IMR-90 (cell line): ENCODE results near the gene ACOX3. TPM values are rescaled to one million over a fixed set of nuclear protein-coding genes. Genes with fewer than 3 reads are reported as not detected.

Source experiments
- ATAC-seq: fragments of 200-7000 bp; cut with Tn5 transposase; 2 replicates; pipeline ENCODE4 v1.9.1; 2020; ENCODE audit warnings: low read depth, mild to moderate bottlenecking, moderate library complexity
- BruUV-seq: library from RNA; stranded (reverse); fragments of 400-500 nt; replicated peaks from 2 replicates; lab custom pipeline; 2021; lab: Mats Ljungman, UMichigan
- CTCF ChIA-PET: fragments of 300-600 bp; formaldehyde crosslinking; extraction: SDS; loops from one replicate; lab custom pipeline; 2021; ENCODE audit warnings: antibody characterized with exemption; lab: Yijun Ruan, JAX
- POLR2A ChIA-PET: fragments of 300-600 bp; sonication (Branson Sonifier 250); formaldehyde crosslinking; loops from one replicate; lab custom pipeline; 2022; ENCODE audit warnings: antibody characterized with exemption; ENCODE audit not compliant: unreplicated experiment; lab: Charles Lee
- DNase-seq: peaks from one replicate; pipeline ENCODE4 v3.0.0; 2013
- H2AFZ ChIP-seq: replicated peaks from 2 replicates; pipeline ENCODE3; 2013; ENCODE audit warnings: low read length, mild to moderate bottlenecking; ENCODE audit not compliant: poor library complexity
- H2AK5ac ChIP-seq: 2 replicates; pipeline ENCODE4 v1.6.1; 2013; ENCODE audit warnings: low read depth, low read length, inconsistent platforms
- H2AK9ac ChIP-seq: replicated peaks from 2 replicates; pipeline ENCODE3; 2013; ENCODE audit warnings: mild to moderate bottlenecking, low read depth, low read length, moderate library complexity; ENCODE audit not compliant: poor library complexity
- H2BK120ac ChIP-seq: 2 replicates; pipeline ENCODE4 v1.6.1; 2013; ENCODE audit warnings: low read depth, low read length, inconsistent platforms
- H2BK15ac ChIP-seq: 3 replicates; pipeline ENCODE4 v1.6.1; 2013; ENCODE audit warnings: low read depth, low read length, inconsistent platforms
- H2BK20ac ChIP-seq: 2 replicates; pipeline ENCODE4 v1.6.1; 2013; ENCODE audit warnings: low read depth, mild to moderate bottlenecking, inconsistent platforms, low read length, moderate library complexity
- H2BK5ac ChIP-seq: 2 replicates; pipeline ENCODE4 v1.6.1; 2013; ENCODE audit warnings: mild to moderate bottlenecking, low read depth, low read length, inconsistent platforms; ENCODE audit not compliant: poor library complexity, severe bottlenecking
- H3K14ac ChIP-seq: replicated peaks from 2 replicates; pipeline ENCODE4 v1.6.1; 2013; ENCODE audit warnings: low read depth, low read length, inconsistent platforms
- H3K18ac ChIP-seq: 2 replicates; pipeline ENCODE4 v1.6.1; 2013; ENCODE audit warnings: low read depth, low read length, control low read depth
- H3K23ac ChIP-seq: 2 replicates; pipeline ENCODE4 v1.6.1; 2013; ENCODE audit warnings: low read depth, low read length, inconsistent platforms
- H3K27ac ChIP-seq: 2 replicates; pipeline ENCODE4 v1.5.1; 2013; ENCODE audit warnings: mild to moderate bottlenecking, control low read depth, low read length; ENCODE audit not compliant: insufficient read depth
- H3K27me3 ChIP-seq: 2 replicates; pipeline ENCODE4 v1.6.1; 2013; ENCODE audit warnings: low read length; ENCODE audit not compliant: control insufficient read depth, insufficient read depth
- H3K36me3 ChIP-seq: 2 replicates; pipeline ENCODE4 v1.6.1; 2013; ENCODE audit warnings: low read length, mixed read lengths; ENCODE audit not compliant: control insufficient read depth, insufficient read depth
- H3K4ac ChIP-seq: 2 replicates; pipeline ENCODE4 v1.6.1; 2013; ENCODE audit warnings: low read depth, low read length, inconsistent platforms
- H3K4me1 ChIP-seq: 2 replicates; pipeline ENCODE4 v1.6.1; 2013; ENCODE audit warnings: low read length, mixed read lengths; ENCODE audit not compliant: control insufficient read depth, insufficient read depth
- H3K4me2 ChIP-seq: 2 replicates; pipeline ENCODE4 v1.6.1; 2013; ENCODE audit warnings: low read depth, mild to moderate bottlenecking, control low read depth, low read length, moderate library complexity
- H3K4me3 ChIP-seq: 2 replicates; pipeline ENCODE4 v1.5.1; 2013; ENCODE audit warnings: low read depth, mild to moderate bottlenecking, control low read depth, low read length, moderate library complexity; ENCODE audit not compliant: insufficient read depth
- H3K56ac ChIP-seq: 2 replicates; pipeline ENCODE4 v1.6.1; 2013; ENCODE audit warnings: low read length, inconsistent platforms; ENCODE audit not compliant: insufficient read depth; ENCODE audit errors: extremely low read depth
- H3K79me1 ChIP-seq, 2 experiments: 2 replicates each; pipeline ENCODE4 v1.6.1; 2013; ENCODE audit warnings: low read length in 2 of 2, inconsistent platforms in 1 of 2, low read depth in 1 of 2
- H3K9ac ChIP-seq: 2 replicates; pipeline ENCODE4 v1.6.1; 2013; ENCODE audit warnings: low read depth, low read length, control low read depth
- H3K9me1 ChIP-seq: 2 replicates; pipeline ENCODE4 v1.6.1; 2013; ENCODE audit warnings: low read length, inconsistent platforms; ENCODE audit not compliant: insufficient read depth
- H3K9me3 ChIP-seq: 2 replicates; pipeline ENCODE4 v1.6.1; 2013; ENCODE audit warnings: low read length; ENCODE audit not compliant: control insufficient read depth, insufficient read depth
- H4K20me1 ChIP-seq: 2 replicates; pipeline ENCODE4 v1.6.1; 2013; ENCODE audit warnings: low read length, inconsistent platforms; ENCODE audit not compliant: insufficient read depth
- H4K5ac ChIP-seq: 2 replicates; pipeline ENCODE4 v1.6.1; 2013; ENCODE audit warnings: mild to moderate bottlenecking, low read depth, low read length, control low read depth
- H4K8ac ChIP-seq, 2 experiments: 2 replicates each; pipeline ENCODE4 v1.6.1; 2013; ENCODE audit warnings: low read depth in 2 of 2, low read length in 2 of 2, control low read depth in 1 of 2, inconsistent platforms in 1 of 2
- H4K91ac ChIP-seq: 2 replicates; pipeline ENCODE4 v1.6.1; 2013; ENCODE audit warnings: low read depth, low read length, inconsistent platforms; ENCODE audit not compliant: insufficient read depth
- BHLHE40 ChIP-seq: fragments of 150-350 bp; IDR thresholded peaks from 2 replicates; pipeline ENCODE4 v1.6.1; 2016; ENCODE audit warnings: mild to moderate bottlenecking, low read depth, low read length
- CEBPB ChIP-seq: IDR thresholded peaks from 2 replicates; pipeline ENCODE4 v1.6.1; 2012; ENCODE audit warnings: low read depth, low read length, improper control_type of control experiment
- CHD1 ChIP-seq: IDR thresholded peaks from 2 replicates; pipeline ENCODE4 v1.6.1; 2012; ENCODE audit warnings: low read depth, low read length, improper control_type of control experiment
- FOS ChIP-seq: fragments of 150-350 bp; IDR thresholded peaks from 2 replicates; pipeline ENCODE4 v1.6.1; 2016; ENCODE audit warnings: low read depth, low read length
- MAFK ChIP-seq: IDR thresholded peaks from 2 replicates; pipeline ENCODE4 v1.6.1; 2012; ENCODE audit warnings: low read depth, low read length, improper control_type of control experiment
- MAZ ChIP-seq: IDR thresholded peaks from 2 replicates; pipeline ENCODE4 v1.6.1; 2012; ENCODE audit warnings: low read depth, mild to moderate bottlenecking, low read length, improper control_type of control experiment, moderate library complexity, borderline replicate concordance
- MXI1 ChIP-seq: IDR thresholded peaks from 2 replicates; pipeline ENCODE4 v1.6.1; 2012; ENCODE audit warnings: low read depth, mild to moderate bottlenecking, low read length, moderate library complexity, borderline replicate concordance
- NFE2L2 ChIP-seq: fragments of 150-350 bp; IDR thresholded peaks from 2 replicates; pipeline ENCODE4 v1.6.1; 2016; ENCODE audit warnings: low read depth, mild to moderate bottlenecking, low read length
- POLR2A ChIP-seq: IDR thresholded peaks from 2 replicates; pipeline ENCODE4 v1.6.1; 2012; ENCODE audit warnings: mild to moderate bottlenecking, low read depth, low read length
- RAD21 ChIP-seq: IDR thresholded peaks from 2 replicates; pipeline ENCODE4 v1.6.1; 2012; ENCODE audit warnings: low read length, improper control_type of control experiment
- RCOR1 ChIP-seq: IDR thresholded peaks from 2 replicates; pipeline ENCODE4 v1.6.1; 2012; ENCODE audit warnings: mild to moderate bottlenecking, low read length, improper control_type of control experiment; ENCODE audit not compliant: insufficient replicate concordance
- RFX5 ChIP-seq: IDR thresholded peaks from 2 replicates; pipeline ENCODE4 v1.8.0; 2012; ENCODE audit warnings: low read depth, mild to moderate bottlenecking, low read length, moderate library complexity
- SMC3 ChIP-seq: fragments of 150-350 bp; IDR thresholded peaks from 2 replicates; pipeline ENCODE4 v1.6.1; 2016; ENCODE audit warnings: low read depth, mild to moderate bottlenecking, antibody characterized with exemption, low read length, moderate library complexity
- WGBS, 2 experiments: methylation state at CpG; one replicate each; pipeline versions ENCODE4 v1.1.5 to v1.1.7; 2013; ENCODE audit warnings: missing lambda C conversion rate in 2 of 2; ENCODE audit not compliant: insufficient read length in 1 of 2; ENCODE audit errors: extremely low coverage in 2 of 2; 5-methylcytosine and 5-hydroxymethylcytosine counted together
- dilution Hi-C: fragments of 300-500 bp; cut with HindIII; formaldehyde crosslinking; loops from one replicate; pipeline ENCODE4 v1.14.3; 2018; ENCODE audit warnings: low sequenced_read_pairs; ENCODE audit not compliant: unreplicated experiment
- in situ Hi-C: fragments of 300-500 bp; cut with MboI; formaldehyde crosslinking; loops from 3 replicates; pipeline ENCODE4 v1.14.3; 2019; ENCODE audit warnings: low sequenced_read_pairs, inconsistent platforms, mixed read lengths
- intact Hi-C: fragments of 100-400 bp; cut with micrococcal nuclease; formaldehyde crosslinking; loops from 2 replicates; pipeline ENCODE4 v1.10.0; 2022
- polyA plus RNA-seq, 3 experiments: library from polyadenylated mRNA; depleted of rRNA; stranded (reverse); fragments of >200 nt; gene quantifications; 2 replicates each; pipeline ENCODE4 v1.2.3, GENCODE V29; 2012; ENCODE audit warnings: low replicate concordance in 1 of 3
- total RNA-seq: library from RNA; depleted of rRNA; stranded (reverse); fragments of >200 nt; gene quantifications from 2 replicates; pipeline ENCODE4 v1.2.3, GENCODE V29; 2012
- TF ChIP-seq, protein P1 (sequence below): conservative IDR thresholded peaks from 2 replicates; pipeline ENCODE4 v1.5.1; 2012; ENCODE audit warnings: mild to moderate bottlenecking, low read depth, low read length, improper control_type of control experiment
- TF ChIP-seq, protein P2 (sequence below): fragments of 150-350 bp; IDR thresholded peaks from 2 replicates; pipeline ENCODE4 v1.6.1; 2017; ENCODE audit warnings: mild to moderate bottlenecking, antibody characterized with exemption, low read length, low read depth
- TF ChIP-seq, protein P3 (sequence below): fragments of 150-350 bp; IDR thresholded peaks from 2 replicates; pipeline ENCODE4 v1.6.1; 2016; ENCODE audit warnings: low read depth, mild to moderate bottlenecking, low read length, moderate library complexity, borderline replicate concordance

Gene ACOX3
- total and polyA plus RNA-seq, 2 of the 4 experiments (the other 2 are of a cell fraction) = 15.2 to 25.8 TPM

DNA sequence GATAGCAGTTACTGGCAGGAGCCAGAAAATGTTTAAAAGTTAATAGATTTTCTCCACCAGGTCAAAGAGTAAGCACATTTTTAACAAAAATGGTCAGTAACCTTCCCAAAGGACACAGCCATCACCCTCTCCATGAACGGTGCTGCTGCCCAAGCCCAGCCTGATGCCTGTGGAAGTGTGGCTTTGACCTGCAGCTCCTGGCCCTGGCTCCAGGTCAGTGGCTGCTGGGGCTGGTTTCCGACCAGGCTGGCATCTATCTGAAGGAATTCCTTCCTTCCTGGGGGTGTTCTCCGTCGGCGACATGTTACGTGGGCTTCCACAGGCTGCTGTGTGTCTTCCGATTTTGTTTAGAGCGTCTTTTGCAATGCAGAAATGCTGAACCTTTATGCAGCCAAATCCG is 61.7 kb downstream of the ACOX3 start:
- CTCF ChIA-PET = no interaction called here
- Histone ChIP-seq H3K56ac (no peak overlapping the region), H2BK20ac (no peak overlapping the region), H4K20me1 (peaks cover 6% of the 10 kb centered on the region; the same call in 1 of the 2 replicates), H2AK9ac (no peak overlapping the region), H3K79me1 (no peaks in the 10 kb centered on the region), H2BK15ac (no peak overlapping the region), H3K9ac (no peak overlapping the region), H3K27me3 (no peaks in the 10 kb centered on the region), H3K9me3 (no peaks in the 10 kb centered on the region), H2AFZ (no peak overlapping the region), H4K91ac (no peak overlapping the region), H2BK5ac (no peak overlapping the region), H2AK5ac (no peak overlapping the region), H3K27ac (no peak overlapping the region), H3K4me2 (no peak overlapping the region), H3K9me1 (peaks cover 4% of the 10 kb centered on the region; the same call in 1 of the 2 replicates), H3K4me3 (no peak overlapping the region), H4K5ac (no peak overlapping the region), H3K18ac (no peak overlapping the region), H3K36me3 (peaks cover 22% of the 10 kb centered on the region), H2BK120ac (no peak overlapping the region), H3K23ac (no peak overlapping the region), H4K8ac (no peak overlapping the region), H3K14ac (no peak overlapping the region), H3K4ac (no peak overlapping the region), H3K4me1 (peaks cover under 1% of the 10 kb centered on the region; the same call in 1 of the 2 replicates)
- DNase-seq (no peak), ATAC-seq (no peak)
- WGBS, 2 experiments = 82% methylated on average over 5 of the region's 9 CpGs; no CpG with 5 or more reads in 1 of the 2 experiments
- in situ Hi-C loops = no loop called here
- intact Hi-C loops = no loop called here
- POLR2A ChIA-PET = no interaction called here
- dilution Hi-C loops = no loop called here
- TF ChIP-seq CEBPB (no peak), BHLHE40 (no peak), MAFK (no peak), SMC3 (no peak), RAD21 (no peak), MXI1 (no peak), RFX5 (no peak), NFE2L2 (no peak), POLR2A (no peak), FOS (no peak), RCOR1 (no peak), MAZ (no peak), CHD1 (no peak)
- TF ChIP-seq, protein P1, sequence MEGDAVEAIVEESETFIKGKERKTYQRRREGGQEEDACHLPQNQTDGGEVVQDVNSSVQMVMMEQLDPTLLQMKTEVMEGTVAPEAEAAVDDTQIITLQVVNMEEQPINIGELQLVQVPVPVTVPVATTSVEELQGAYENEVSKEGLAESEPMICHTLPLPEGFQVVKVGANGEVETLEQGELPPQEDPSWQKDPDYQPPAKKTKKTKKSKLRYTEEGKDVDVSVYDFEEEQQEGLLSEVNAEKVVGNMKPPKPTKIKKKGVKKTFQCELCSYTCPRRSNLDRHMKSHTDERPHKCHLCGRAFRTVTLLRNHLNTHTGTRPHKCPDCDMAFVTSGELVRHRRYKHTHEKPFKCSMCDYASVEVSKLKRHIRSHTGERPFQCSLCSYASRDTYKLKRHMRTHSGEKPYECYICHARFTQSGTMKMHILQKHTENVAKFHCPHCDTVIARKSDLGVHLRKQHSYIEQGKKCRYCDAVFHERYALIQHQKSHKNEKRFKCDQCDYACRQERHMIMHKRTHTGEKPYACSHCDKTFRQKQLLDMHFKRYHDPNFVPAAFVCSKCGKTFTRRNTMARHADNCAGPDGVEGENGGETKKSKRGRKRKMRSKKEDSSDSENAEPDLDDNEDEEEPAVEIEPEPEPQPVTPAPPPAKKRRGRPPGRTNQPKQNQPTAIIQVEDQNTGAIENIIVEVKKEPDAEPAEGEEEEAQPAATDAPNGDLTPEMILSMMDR = no peak
- TF ChIP-seq, protein P2, sequence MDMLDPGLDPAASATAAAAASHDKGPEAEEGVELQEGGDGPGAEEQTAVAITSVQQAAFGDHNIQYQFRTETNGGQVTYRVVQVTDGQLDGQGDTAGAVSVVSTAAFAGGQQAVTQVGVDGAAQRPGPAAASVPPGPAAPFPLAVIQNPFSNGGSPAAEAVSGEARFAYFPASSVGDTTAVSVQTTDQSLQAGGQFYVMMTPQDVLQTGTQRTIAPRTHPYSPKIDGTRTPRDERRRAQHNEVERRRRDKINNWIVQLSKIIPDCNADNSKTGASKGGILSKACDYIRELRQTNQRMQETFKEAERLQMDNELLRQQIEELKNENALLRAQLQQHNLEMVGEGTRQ = no peak
- TF ChIP-seq, protein P3, sequence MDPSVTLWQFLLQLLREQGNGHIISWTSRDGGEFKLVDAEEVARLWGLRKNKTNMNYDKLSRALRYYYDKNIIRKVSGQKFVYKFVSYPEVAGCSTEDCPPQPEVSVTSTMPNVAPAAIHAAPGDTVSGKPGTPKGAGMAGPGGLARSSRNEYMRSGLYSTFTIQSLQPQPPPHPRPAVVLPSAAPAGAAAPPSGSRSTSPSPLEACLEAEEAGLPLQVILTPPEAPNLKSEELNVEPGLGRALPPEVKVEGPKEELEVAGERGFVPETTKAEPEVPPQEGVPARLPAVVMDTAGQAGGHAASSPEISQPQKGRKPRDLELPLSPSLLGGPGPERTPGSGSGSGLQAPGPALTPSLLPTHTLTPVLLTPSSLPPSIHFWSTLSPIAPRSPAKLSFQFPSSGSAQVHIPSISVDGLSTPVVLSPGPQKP = no peak
- no TSS peak for BruUV-seq
